Measurements from ENCODE around the gene PTGES2.

Gene PTGES2

GRCh38 chr9:128092199-128092977 is 35.1 kb downstream of the PTGES2 start:
- no peak for TF ChIP-seq ZNF274 (IDR thresholded peaks at IDR 0.05; ENCODE audit: low read depth, low read length)
- H3K4me3 ChIP-seq (ENCODE audit: low read length), result no peak overlapping the region

- no peak for TF ChIP-seq ZNF274 (IDR thresholded peaks at IDR 0.05; ENCODE audit: low read depth, low read length)
- no peak overlapping the region for H3K4me3 ChIP-seq (ENCODE audit: low read length)
Measured at GRCh38 chr9:128091571-128091970, 36.0 kb downstream of the PTGES2 start.

GRCh38 chr9:128091144-128091543 is 36.4 kb downstream of the PTGES2 start:
- no peak for TF ChIP-seq ZNF274 (IDR thresholded peaks at IDR 0.05; ENCODE audit: low read depth, low read length)
- H3K4me3 ChIP-seq (ENCODE audit: low read length), result no peak overlapping the region

- H3K4me3 ChIP-seq (ENCODE audit: low read length), result no peak overlapping the region
- no peak for TF ChIP-seq ZNF274 (IDR thresholded peaks at IDR 0.05; ENCODE audit: low read depth, low read length)
Measured at GRCh38 chr9:128089299-128089698, 38.2 kb downstream of the PTGES2 start.

- no peak overlapping the region for H3K4me3 ChIP-seq (ENCODE audit: low read length)
- no peak for TF ChIP-seq ZNF274 (IDR thresholded peaks at IDR 0.05; ENCODE audit: low read depth, low read length)
Measured at GRCh38 chr9:128088253-128088945, 39.1 kb downstream of the PTGES2 start.

GRCh38 chr9:128087262-128087661 is 40.3 kb downstream of the PTGES2 start:
- H3K4me3 ChIP-seq (ENCODE audit: low read length), result no peak overlapping the region
- TF ChIP-seq ZNF274 (IDR thresholded peaks at IDR 0.05; ENCODE audit: low read depth, low read length), result no peak

- no peak overlapping the region for H3K4me3 ChIP-seq (ENCODE audit: low read length)
- no peak for TF ChIP-seq ZNF274 (IDR thresholded peaks at IDR 0.05; ENCODE audit: low read depth, low read length)
Measured at GRCh38 chr9:128085943-128086342, 41.6 kb downstream of the PTGES2 start.

GRCh38 chr9:128084746-128085145 is 42.8 kb downstream of the PTGES2 start:
- TF ChIP-seq ZNF274 (IDR thresholded peaks at IDR 0.05; ENCODE audit: low read depth, low read length), result no peak
- no peak overlapping the region for H3K4me3 ChIP-seq (ENCODE audit: low read length)

GRCh38 chr9:128082151-128082550 is 45.4 kb downstream of the PTGES2 start:
- no peak overlapping the region for H3K4me3 ChIP-seq (ENCODE audit: low read length)
- TF ChIP-seq ZNF274 (IDR thresholded peaks at IDR 0.05; ENCODE audit: low read depth, low read length), result no peak

GRCh38 chr9:128081056-128081455 is 46.5 kb downstream of the PTGES2 start:
- H3K4me3 ChIP-seq (ENCODE audit: low read length), result no peak overlapping the region
- no peak for TF ChIP-seq ZNF274 (IDR thresholded peaks at IDR 0.05; ENCODE audit: low read depth, low read length)

GRCh38 chr9:128080206-128080605 is 47.3 kb downstream of the PTGES2 start:
- no peak overlapping the region for H3K4me3 ChIP-seq (ENCODE audit: low read length)
- no peak for TF ChIP-seq ZNF274 (IDR thresholded peaks at IDR 0.05; ENCODE audit: low read depth, low read length)

- no peak overlapping the region for H3K4me3 ChIP-seq (ENCODE audit: low read length)
- no peak for TF ChIP-seq ZNF274 (IDR thresholded peaks at IDR 0.05; ENCODE audit: low read depth, low read length)
Measured at GRCh38 chr9:128078504-128079434, 48.8 kb downstream of the PTGES2 start.

- no peak overlapping the region for H3K4me3 ChIP-seq (ENCODE audit: low read length)
- no peak for TF ChIP-seq ZNF274 (IDR thresholded peaks at IDR 0.05; ENCODE audit: low read depth, low read length)
Measured at GRCh38 chr9:128077847-128078503, 49.6 kb downstream of the PTGES2 start.

Measured in GM08714 (cell line).